Right ventricle myocardium superior (tissue), 1 donor: ENCODE results near the gene ATP11A. TPM values are rescaled to one million over a fixed set of nuclear protein-coding genes. Genes with fewer than 3 reads are reported as not detected.

Experiments
- ATAC-seq: fragments of 200-7000 bp; cut with Tn5 transposase; one replicate; pipeline ENCODE4 v1.9.1; 2020; ENCODE audit warnings: mild to moderate bottlenecking; ENCODE audit not compliant: poor library complexity
- DNase-seq: peaks from one replicate; pipeline ENCODE4 v3.0.0-alpha.2; 2020
- intact Hi-C: fragments of 100-400 bp; cut with DNase I; formaldehyde crosslinking; loops from one replicate; pipeline ENCODE4 v1.11.2; 2022
- total RNA-seq: library from RNA; stranded (reverse); fragmentation: NEBNext Ultra II Directional; extraction: Animal tissue kit (Norgen Biotek cat#: 25700); gene quantifications from one replicate; pipeline ENCODE4 v1.2.1, GENCODE V29; 2021
- donor health status: DM: no; HTN: yes; CAD: no; lungs with severe emphysema.

ATP11A gene
- total RNA-seq, 1 donor from 2014 or later: 73.6 TPM

DNA sequence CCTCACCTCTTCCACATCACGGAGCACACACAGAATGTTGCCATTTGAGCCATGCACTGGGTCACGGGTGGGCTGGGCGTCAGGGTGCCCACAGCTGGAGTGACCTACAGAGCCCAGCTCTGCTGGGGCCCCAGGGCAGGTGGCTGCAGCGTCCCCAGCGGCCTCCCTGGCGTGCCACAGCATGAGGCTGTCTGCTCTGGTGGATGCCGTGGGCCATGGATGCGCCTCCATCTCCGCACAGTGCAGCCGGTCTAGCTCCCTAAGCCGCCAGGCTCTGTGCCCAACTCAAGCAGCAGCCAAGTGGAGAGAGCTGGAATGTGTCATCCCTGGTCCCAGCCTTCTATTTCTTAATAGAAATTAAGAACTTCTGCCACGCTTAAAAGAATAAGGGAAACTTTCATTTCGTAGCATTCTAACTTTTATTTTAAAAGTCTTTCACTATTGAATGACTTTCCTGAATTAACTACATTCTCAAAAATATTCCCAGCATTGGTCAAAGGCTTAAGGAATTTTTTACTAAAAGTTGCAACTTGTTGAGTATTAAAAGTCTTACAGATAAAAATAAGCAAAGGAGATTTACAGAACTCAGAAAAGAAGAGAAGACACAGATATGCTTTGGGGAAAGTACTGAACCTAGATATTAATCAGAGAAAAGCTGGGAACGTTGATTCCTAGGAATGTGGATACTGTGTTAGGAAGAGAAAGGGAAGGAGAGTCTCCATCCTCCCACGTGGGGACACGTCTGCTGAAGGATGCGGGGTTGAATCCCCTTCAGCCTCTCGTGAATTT, 59.3 kb downstream of the ATP11A start:
- ATAC-seq: peak; percentile 80
- peak; percentile 86 for DNase-seq
- intact Hi-C loops: no loop called here

DNA sequence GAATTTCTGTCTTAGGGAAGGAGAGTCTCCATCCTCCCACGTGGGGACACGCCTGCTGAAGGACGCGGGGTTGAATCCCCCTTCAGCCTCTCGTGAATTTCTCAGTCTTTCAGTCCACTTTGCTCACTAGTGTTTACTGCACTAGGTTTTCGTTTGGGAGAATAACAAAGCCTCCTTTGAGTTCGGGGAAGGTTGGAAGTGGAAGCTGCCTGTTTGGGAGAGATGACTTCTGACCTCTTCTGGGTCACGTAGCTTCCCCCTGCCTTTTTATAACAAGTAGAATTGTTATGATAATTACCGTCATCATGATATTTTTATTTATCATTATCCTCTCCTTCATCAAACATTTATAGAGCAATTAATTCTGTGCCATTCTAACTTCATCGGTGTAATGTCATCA, 60.7 kb downstream of the ATP11A start:
- DNase-seq: no peak
- ATAC-seq: no peak
- intact Hi-C loops: no loop called here

DNA sequence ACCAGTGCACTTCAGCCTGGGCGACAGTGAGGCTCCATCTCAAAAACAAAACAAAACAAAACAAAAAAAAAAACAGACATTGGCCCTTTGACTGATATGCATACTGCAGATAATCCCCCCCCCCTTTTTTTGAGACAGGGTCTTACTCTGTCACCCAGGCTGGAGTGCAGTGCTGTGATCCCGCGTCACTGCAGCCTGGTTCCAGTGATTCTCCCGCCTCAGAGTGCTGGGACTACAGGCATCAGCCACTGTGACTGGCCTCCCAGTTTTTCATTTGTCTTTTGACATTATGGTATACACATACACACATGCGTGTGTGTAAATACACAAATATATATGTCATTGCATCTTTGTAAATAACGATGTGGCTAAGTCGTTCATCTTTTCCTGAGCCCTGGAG, 61.8 kb downstream of the ATP11A start:
- intact Hi-C loops: no loop called here
- no peak for ATAC-seq
- DNase-seq: no peak

DNA sequence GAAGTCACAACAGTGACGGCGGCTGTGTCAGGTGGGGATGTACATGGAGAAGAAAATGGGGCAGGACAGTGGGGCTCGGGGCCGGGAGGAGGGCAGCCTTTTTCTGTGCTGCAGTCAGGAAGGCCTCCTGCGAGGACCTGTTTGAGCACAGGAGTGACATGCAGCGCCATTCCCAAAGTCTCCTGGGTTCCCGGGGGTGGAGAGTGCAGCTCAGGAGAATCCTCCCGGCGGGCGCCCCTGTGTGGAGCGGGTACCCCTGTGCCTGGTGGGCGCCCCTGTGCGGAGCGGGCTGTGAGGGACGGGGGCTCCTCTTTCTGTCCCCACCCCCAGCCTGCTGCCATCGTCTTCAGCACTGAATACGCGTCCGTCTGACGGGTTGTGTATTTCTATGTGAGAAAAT, 62.4 kb downstream of the ATP11A start:
- ATAC-seq: no peak
- no peak for DNase-seq
- intact Hi-C loops: no loop called here

DNA sequence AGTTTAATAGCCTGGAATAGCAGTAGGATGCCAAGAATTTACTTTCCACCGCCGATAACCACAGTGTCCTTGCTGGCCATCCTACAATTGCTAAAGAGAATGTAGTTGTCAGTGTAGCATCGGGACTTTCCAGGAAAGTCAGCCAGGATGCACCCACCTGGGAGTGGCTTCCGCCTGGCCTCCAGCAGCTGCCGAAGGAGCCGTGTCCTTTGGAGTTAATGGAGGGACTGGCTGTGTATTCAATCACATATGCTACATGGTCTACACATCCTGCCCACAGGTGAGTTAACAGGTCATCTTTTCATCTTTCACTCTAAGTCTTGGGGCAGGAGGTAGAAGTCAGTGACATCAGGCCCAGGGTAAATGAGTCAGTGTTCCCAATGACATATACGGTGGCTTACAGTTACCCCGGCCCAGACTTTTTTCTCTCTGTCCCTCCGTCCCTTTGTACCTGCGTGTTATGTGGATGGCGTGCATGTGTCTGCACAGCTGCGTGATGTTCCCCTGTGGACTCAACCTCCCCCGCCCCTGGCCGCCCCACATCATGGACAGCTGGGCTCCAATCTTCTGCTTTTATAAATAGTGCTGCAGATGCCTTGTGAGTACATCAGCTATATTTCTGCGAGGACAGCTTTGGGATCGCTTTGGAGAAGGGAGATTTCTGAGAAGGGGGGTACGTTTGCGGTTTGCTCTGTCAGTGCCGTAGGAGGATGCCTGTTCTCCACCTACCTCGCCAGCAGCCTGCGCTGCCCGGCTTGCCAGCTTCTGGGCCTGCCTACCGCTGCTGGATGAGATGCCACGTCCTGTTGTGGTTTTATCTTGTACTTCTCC, 63.1 kb downstream of the ATP11A start:
- ATAC-seq (no peak), DNase-seq (no peak)
- intact Hi-C loops: no loop called here

DNA sequence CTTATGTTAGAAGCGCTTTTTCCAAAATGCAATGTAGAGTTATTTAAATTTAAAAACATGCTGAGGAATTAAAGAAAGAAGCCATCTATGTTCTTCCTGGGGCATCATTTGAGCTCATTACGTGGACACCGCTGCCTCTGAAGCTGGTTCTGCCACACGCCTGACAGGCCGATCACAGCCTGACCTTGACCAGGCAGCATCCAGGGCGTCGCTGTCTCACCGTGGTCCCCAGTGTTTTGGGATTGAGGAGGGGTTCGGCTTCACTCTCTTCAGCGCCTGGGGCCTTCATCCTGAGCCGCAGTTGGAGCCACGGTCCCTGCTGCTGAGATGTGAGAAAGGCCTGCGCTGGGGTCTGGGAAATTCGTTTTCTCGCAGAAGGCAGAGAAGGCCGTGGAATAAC, 64.0 kb downstream of the ATP11A start:
- DNase-seq (no peak), ATAC-seq (no peak)
- intact Hi-C loops: no loop called here

DNA sequence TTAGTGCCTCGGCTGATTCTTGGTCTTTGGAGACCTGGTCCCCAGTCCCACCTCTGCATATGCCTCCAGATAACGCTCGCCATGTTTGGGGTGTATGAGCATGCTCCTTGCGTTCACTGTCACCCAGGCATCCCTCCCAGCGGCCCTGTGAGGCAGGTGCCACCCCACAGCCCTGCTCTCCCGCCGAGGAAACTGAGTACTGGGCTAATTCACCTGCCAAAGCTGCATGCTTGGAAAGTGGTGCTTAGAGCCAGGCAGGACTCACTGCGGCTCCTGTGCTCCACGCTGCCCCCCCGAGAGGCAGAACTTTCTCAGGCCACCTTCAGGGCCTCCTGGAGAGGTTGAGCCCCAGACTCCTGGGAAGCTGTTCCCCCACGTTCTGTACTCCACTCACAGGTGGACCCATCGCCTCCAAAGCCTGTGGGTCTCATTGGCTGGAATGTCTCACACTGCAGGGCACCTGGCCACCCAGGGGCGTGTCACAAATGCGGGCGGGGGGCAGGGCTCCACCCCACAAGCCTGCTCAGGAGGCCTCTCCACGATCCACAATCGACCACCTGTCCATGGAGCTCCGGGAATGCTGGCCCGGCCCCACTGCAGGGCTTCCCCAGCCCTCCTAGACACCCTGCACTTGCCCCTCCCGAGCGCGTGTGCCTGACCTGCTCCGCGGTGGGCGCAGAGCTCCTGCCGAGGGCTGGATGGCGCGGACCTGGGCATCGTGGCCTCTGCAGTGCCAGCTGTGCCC, 64.6 kb downstream of the ATP11A start:
- DNase-seq (no peak), ATAC-seq (no peak)
- intact Hi-C loops: no loop called here

DNA sequence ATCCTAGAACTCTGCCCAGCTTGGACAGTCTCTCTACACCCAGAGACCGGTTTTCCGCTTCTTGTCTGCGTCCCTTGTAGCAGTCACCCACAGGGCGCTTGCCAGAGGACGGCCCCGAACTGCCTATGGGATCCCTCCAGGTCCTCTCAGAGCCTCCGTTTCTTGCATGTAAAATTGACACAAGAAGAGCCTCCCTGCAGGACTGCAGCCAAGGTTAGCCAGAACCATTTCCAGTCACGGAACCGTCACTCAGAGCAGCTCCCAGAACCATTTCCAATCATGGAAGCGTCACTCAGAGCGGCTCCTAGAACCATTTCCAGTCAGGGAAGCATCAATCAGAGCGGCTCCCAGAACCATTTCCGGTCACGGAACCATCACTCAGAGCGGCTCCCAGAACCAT, 65.5 kb downstream of the ATP11A start:
- intact Hi-C loops: no loop called here
- DNase-seq: no peak
- no peak for ATAC-seq

DNA sequence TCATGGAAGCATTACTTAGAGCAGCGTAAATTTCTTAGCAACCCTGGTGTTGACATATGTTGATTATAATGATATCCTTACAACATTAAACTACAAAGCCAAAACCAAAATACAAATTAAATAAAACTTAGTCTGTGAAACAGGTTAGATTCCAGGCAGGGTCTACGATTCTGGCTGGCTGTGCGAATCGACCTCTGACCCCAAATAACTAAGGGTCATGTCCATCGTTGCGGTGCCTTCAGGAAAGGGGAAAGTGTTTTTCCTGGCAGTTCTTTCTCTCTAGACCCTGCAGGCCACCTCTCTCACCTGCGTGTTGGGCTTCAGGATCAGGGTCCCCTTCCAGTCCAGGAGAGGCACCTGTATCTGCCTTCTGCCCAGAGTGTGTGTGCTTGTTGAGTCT, 66.2 kb downstream of the ATP11A start:
- no peak for ATAC-seq
- DNase-seq: no peak
- intact Hi-C loops: no loop called here

DNA sequence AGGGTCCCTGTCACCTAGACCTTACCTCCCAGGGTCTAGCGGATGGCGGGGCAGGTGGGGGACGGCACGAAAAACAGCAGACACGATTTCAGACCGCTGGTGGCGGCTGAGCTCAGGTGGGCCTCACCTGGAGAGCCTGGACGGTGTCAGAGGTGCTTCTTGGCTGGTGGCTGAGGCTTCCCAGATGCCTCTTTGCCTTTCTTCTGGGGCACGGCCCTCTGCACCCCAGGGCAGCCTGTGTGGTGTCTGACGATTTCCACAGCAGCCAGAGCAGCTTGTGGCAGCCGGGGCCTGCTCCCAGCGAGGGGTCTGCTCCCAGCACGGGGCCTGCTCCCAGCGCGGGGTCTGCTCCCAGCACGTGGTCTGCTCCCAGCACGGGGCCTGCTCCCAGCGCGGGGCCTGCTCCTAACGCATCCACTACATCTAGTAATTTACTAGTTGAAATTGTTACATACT, 66.7 kb downstream of the ATP11A start:
- DNase-seq (no peak), ATAC-seq (no peak)
- intact Hi-C loops: no loop called here

DNA sequence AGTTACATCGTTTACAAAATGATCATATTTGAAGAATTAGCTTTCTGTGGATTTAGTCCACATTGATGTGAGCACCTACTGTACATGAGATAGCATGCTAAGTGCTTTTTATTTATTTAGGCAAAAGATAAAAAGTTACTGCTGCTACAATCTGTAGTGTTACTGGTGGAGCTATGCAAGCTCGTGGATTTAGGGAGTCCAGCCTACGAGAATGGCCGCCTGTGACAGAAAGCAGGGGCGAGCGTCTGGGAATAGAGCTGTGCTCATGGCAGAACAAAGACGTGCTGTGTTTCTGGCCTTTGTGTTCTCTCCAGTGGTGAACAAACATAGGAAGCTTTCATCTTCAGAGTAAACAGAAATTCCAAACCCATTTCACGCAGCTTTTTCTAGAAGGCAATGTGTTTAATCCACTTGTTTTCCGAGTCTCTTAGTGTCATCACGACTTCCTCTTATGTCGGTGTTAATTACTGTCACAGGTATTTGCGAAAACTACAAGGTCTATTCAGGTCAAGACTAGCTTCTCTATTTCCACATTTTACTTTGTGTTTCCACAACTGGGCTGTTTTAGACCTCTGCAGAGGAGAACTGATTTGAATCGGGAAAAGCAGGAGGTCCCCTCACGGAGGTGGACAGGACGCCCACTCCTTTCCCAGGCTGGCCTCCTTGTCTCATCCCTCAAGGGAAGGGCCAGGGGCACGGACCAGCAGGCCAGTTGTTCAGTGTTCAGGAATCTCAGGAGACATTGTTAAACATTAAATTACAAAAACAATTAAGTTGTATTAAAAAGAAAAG, 67.3 kb downstream of the ATP11A start:
- intact Hi-C loops: no loop called here
- DNase-seq: no peak
- no peak for ATAC-seq

DNA sequence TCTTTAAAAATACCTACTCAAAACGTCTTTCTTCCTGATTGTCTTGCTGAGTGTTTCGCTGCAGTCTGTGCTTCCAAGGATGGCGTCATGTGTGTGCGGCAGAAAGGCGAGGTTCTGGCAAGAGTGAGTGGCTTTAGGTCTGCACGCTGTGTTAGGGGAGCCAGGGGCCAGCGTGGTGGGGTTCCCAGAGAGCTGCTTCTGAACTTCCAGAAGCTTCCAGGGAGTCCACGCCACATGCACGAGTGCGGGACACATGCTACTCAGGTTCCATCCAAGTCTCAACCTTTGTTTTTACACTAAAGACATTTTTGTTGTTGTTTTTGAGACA, 67.9 kb downstream of the ATP11A start:
- ATAC-seq: no peak
- intact Hi-C loops: no loop called here
- DNase-seq: no peak

DNA sequence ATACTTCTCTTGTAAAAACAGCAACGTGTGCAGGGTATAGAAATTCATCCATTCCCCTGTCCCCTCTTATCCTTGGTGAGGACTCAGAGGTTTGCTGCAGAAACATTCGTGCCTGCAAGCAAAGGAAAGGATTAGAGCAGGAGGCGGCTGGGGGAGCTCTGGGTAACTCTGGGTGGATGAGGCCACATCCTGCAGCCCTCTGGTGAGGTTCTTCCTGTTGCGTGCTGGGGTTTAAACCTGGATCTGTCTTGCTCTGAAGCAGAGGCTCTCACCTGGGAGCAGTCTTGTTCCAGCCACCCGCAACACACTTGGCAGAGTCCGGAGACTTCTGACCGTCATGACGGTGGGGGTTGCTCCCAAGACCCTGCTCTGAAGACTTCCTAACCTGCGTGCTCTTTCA, 69.2 kb downstream of the ATP11A start:
- intact Hi-C loops: no loop called here
- ATAC-seq (no peak), DNase-seq (no peak)

DNA sequence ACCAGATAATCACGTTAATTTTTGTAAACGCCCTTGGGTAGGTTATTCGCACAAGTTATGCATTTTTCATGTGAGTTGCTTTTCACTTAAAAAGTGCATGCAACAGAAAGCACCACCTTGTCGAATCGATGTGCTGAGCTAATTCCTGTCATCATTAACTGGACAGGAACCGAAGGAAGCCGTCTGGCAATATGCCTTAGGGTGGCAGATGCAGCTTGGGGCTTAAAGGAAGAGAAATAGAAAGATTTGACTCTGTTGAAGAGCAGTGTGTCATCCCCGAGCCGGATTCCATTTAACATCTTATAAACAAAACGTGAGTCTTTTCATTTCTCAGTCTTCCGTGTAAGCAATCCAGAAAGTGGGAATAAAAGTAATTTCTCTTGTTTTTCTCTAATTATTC, 70.0 kb downstream of the ATP11A start:
- DNase-seq (no peak), ATAC-seq (no peak)
- intact Hi-C loops: no loop called here

DNA sequence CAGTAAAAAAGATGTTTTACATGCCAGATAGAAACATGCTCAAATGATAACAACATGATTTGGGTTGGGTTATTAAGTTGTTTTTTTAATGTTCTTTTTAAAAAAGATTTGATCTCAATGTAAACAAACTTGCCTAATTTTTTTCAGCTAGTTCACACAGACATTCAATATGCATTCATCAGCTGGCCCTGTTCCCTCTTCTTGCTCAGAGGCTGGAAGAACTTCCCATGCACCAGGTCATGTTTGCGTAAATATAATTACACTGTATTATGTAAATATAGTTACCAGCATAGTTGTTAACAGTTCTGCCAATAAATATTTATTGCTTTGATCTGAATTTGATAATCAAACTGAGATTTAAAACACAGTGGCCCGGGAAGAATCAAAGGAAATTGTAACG, 70.6 kb downstream of the ATP11A start:
- ATAC-seq (no peak), DNase-seq (no peak)
- intact Hi-C loops: no loop called here

DNA sequence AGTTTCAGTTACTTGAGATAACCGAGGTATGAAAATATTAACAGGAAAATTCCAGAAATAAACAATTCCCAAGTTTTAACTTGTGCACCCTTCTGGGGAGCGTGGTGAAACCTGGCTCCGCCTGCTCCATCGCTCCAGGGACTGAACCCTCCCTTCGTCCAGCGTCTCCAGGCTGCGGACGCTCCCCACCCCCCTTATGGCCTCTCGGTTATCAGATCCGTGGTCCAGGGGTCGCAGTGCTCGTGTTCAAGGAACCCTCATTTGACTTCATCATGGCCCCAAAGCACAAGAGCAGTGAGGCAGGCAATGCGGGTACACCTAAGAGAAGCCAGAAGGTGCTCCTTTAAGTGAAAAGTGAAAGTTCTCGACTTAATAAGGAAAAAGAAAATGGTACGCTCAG, 71.1 kb downstream of the ATP11A start:
- DNase-seq: no peak
- no peak for ATAC-seq
- intact Hi-C loops: no loop called here

DNA sequence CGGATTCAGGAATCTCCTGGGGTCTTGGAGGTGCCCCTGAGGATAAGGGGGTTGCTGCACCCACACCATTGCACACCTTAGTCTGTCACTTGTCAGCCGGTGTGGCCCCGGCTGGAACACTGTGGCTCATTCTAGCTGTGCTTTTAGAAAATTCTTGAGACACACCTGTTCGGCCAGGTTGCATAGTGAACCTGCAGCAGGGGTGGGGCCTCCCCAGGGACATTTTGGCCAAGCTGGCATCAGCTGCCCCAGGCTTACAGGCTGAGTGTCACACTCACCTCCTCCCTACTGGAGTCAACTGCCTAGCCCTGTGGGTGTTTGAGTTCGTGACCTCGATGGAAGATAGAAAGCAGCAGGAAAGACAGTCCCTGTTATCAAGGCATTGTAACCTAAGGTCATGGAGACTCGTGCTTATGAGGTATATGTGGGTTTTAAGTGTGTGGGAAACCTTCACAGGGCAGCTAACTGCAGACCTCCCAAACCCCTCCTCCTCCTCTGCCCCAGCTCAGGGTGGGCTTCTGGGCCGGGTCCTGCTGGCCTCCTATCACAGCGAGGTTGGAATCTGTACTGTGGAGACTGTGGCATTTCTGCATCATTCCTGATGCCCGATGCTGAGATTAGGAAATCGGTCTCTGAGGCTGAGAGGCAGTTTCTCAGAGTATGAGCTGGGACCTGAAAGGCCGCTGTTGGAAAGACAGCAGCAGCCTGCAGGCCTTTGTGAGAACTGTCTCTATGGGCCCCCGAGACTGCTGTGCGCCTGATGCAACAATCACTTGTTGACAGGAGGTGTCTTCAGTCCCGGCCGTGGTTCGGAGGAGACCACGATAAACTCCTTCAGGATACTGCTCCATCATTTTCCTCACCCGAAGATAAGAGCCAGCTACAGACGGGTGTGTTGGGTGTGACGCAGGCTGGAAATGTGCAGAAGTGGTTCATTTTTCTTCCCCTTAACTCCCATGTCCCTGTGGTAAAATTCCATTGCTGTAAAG, 72.2 kb downstream of the ATP11A start:
- DNase-seq: peak; percentile 71
- intact Hi-C loops: no loop called here
- peak; percentile 65 for ATAC-seq

DNA sequence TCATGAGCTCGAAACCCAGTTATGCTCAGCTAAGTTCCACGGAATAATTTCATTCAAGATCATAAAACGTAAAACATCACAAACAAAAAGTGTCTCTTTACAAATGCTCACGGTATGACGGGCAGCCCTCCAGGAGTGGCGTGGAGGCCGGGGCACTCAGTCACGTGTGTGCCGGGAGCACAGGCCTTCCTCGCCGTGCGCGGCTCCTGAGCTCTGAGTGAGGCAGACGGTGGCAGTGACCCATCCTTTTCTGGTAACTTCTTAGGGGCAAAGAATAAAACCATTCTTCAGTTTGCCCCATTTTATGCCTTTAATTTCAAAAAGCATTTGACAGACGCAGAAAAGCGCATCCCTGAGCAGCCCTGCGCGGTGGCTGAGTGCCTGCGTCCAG, 72.8 kb downstream of the ATP11A start:
- peak; percentile 36 for ATAC-seq
- DNase-seq: no peak
- intact Hi-C loops: no loop called here
